Tongue (tissue), 2 donors: ENCODE data around the gene NF2. TPM values are rescaled to one million over a fixed set of nuclear protein-coding genes. Genes with fewer than 3 reads are reported as not detected.

Experiments
- small RNA-seq: library from RNA; depleted of rRNA; stranded (forward); fragments of <200 nt; gene quantifications from one replicate; pipeline ENCODE3, GENCODE V24; 2014; ENCODE audit warnings: low replicate concordance
- total RNA-seq: library from RNA; depleted of rRNA; stranded (reverse); fragments of >200 nt; gene quantifications from one replicate; pipeline ENCODE4 v1.2.3, GENCODE V29; 2014

NF2 gene
- total RNA-seq, 1 donor from 2014 or later: 41.4 TPM

Small RNAs within 50 kb of the gene (small RNA-seq; reads per million reads assigned to genes)
- not detected for gene AC004882.2

Other genes with a start within 250 kb of the NF2 start
- 34.7 TPM for gene AP1B1, start 215.1 kb upstream of the NF2 start, total RNA-seq
- not detected for gene RFPL1, start 165.1 kb upstream of the NF2 start, total RNA-seq
- 0.62 TPM for gene NEFH, start 123.4 kb upstream of the NF2 start, total RNA-seq
- 30.3 TPM for gene THOC5, start 49.9 kb upstream of the NF2 start, total RNA-seq
- 24.9 TPM for gene NIPSNAP1, start 22.5 kb upstream of the NF2 start, total RNA-seq
- gene CABP7, start 116.4 kb downstream of the NF2 start, total RNA-seq: 0.21 TPM
- 13.8 TPM for gene ZMAT5, start 163.4 kb downstream of the NF2 start, total RNA-seq
- 72.9 TPM for gene UQCR10, start 163.7 kb downstream of the NF2 start, total RNA-seq
- 24.8 TPM for gene ASCC2, start 234.6 kb downstream of the NF2 start, total RNA-seq